A549 (cell line): ENCODE measurements around the gene NEURL1. TPM values are rescaled to one million over a fixed set of nuclear protein-coding genes. Genes with fewer than 3 reads are reported as not detected.

Experiments
- ATAC-seq, 2 experiments: fragments of 200-7000 bp in 1 of 2; fragments of >200 bp in 1 of 2; cut with Nextera tagmentation in 1 of 2; cut with Tn5 transposase in 1 of 2; 3 replicates each; pipeline versions ENCODE4 v1.8.0 to v1.9.1; 2018 to 2020; ENCODE audit warnings: mild to moderate bottlenecking in 1 of 2, moderate library complexity in 1 of 2
- CTCF ChIA-PET: fragments of 300-600 bp; sonication (Branson Sonifier 250); formaldehyde crosslinking; extraction: SDS; loops from one replicate; lab custom pipeline; 2021; ENCODE audit warnings: antibody characterized with exemption, inconsistent platforms; lab: Yijun Ruan, JAX
- POLR2A ChIA-PET: fragments of 350-600 bp; formaldehyde crosslinking; extraction: SDS; loops from one replicate; lab custom pipeline; 2021; ENCODE audit warnings: antibody characterized with exemption, inconsistent platforms; lab: Yijun Ruan, JAX
- DNase-seq, 2 experiments: peaks; one replicate each; pipeline versions ENCODE4 v3.0.0 to v3.0.0-alpha.2; 2011 to 2016; ENCODE audit warnings: low read depth in 1 of 2, low spot score in 1 of 2
- FAIRE-seq: peaks from 2 replicates; lab custom pipeline; 2011; peaks lifted over from hg19 to GRCh38; lab: Jason Lieb, UNC
- H3K27ac ChIP-seq, 2 experiments: fragments of >200 bp; sonication (Bioruptor Twin); formaldehyde crosslinking; 3 replicates each; pipeline ENCODE4 v1.5.1; 2016 to 2017
- H3K4me1 ChIP-seq: fragments of >200 bp; sonication (Bioruptor Twin); formaldehyde crosslinking; 3 replicates; pipeline ENCODE4 v1.6.1; 2016
- H3K4me2 ChIP-seq: fragments of >200 bp; sonication (Bioruptor Twin); formaldehyde crosslinking; 3 replicates; pipeline ENCODE4 v1.6.1; 2016
- H3K4me3 ChIP-seq: fragments of >200 bp; sonication (Bioruptor Twin); formaldehyde crosslinking; 3 replicates; pipeline ENCODE4 v1.5.1; 2016
- H3K9me3 ChIP-seq: fragments of >200 bp; sonication (Bioruptor Twin); formaldehyde crosslinking; 3 replicates; pipeline ENCODE4 v1.6.1; 2016
- CBX2 ChIP-seq: fragments of 200-600 bp; sonication (generic); IDR thresholded peaks from 2 replicates; pipeline ENCODE4 v1.6.1; 2016; ENCODE audit warnings: low read depth, mild to moderate bottlenecking, borderline replicate concordance
- CHD2 ChIP-seq: fragments of 150-350 bp; IDR thresholded peaks from 2 replicates; pipeline ENCODE4 v1.6.1; 2014; ENCODE audit warnings: low read length; ENCODE audit not compliant: partially characterized antibody
- CHD4 ChIP-seq: fragments of 200-600 bp; sonication (generic); IDR thresholded peaks from 2 replicates; pipeline ENCODE4 v1.6.1; 2016; ENCODE audit warnings: antibody characterized with exemption, mild to moderate bottlenecking, borderline replicate concordance
- EHF ChIP-seq: fragments of 250-450 bp; sonication (Bioruptor Pico); IDR thresholded peaks from 2 replicates; pipeline ENCODE4 v1.5.0; 2020; ENCODE audit warnings: mild to moderate bottlenecking
- EP300 ChIP-seq, 2 experiments: fragments of >200 bp; sonication (Bioruptor Twin); formaldehyde crosslinking; IDR thresholded peaks; 2 replicates in 1 of 2; 3 replicates in 1 of 2; pipeline ENCODE4 v1.6.1; 2016 to 2017
- FOSB ChIP-seq: fragments of 250-450 bp; sonication (Bioruptor Pico); IDR thresholded peaks from 2 replicates; pipeline ENCODE4 v1.5.0; 2020; ENCODE audit warnings: mild to moderate bottlenecking, moderate library complexity
- FOXS1 ChIP-seq: fragments of 250-450 bp; sonication (Bioruptor Pico); IDR thresholded peaks from 2 replicates; pipeline ENCODE4 v1.5.0; 2020; ENCODE audit warnings: mild to moderate bottlenecking, moderate library complexity
- GATA3 ChIP-seq: IDR thresholded peaks from 2 replicates; pipeline ENCODE4 v1.6.1; 2012; ENCODE audit warnings: borderline replicate concordance
- HEYL ChIP-seq: fragments of 250-450 bp; sonication (Bioruptor Pico); IDR thresholded peaks from 2 replicates; pipeline ENCODE4 v1.8.0; 2021; ENCODE audit warnings: mild to moderate bottlenecking, moderate library complexity
- HMGXB4 ChIP-seq: fragments of 250-450 bp; sonication (Bioruptor Pico); IDR thresholded peaks from 2 replicates; pipeline ENCODE4 v1.5.0; 2021; ENCODE audit warnings: mild to moderate bottlenecking, moderate library complexity, borderline replicate concordance
- HOXA7 ChIP-seq: fragments of 250-450 bp; sonication (Bioruptor Pico); IDR thresholded peaks from 2 replicates; pipeline ENCODE4 v1.5.0; 2020; ENCODE audit warnings: mild to moderate bottlenecking, moderate library complexity
- HOXB5 ChIP-seq: fragments of 250-450 bp; sonication (Bioruptor Pico); IDR thresholded peaks from 2 replicates; pipeline ENCODE4 v1.5.0; 2020; ENCODE audit warnings: mild to moderate bottlenecking, moderate library complexity
- JUNB ChIP-seq: fragments of >200 bp; sonication (Bioruptor Twin); formaldehyde crosslinking; IDR thresholded peaks from 2 replicates; pipeline ENCODE4 v1.6.1; 2016
- MAFK ChIP-seq: fragments of 450-650 bp; IDR thresholded peaks from 2 replicates; pipeline ENCODE4 v1.6.1; 2014; ENCODE audit not compliant: partially characterized antibody
- MAX ChIP-seq: IDR thresholded peaks from 2 replicates; pipeline ENCODE4 v1.6.1; 2012
- MAZ ChIP-seq: fragments of 150-350 bp; IDR thresholded peaks from 2 replicates; pipeline ENCODE4 v1.6.1; 2014; ENCODE audit warnings: antibody characterized with exemption, low read depth, low read length, borderline replicate concordance
- NFE2L2 ChIP-seq: fragments of 150-350 bp; conservative IDR thresholded peaks from 2 replicates; pipeline ENCODE4 v1.6.1; 2014; ENCODE audit warnings: low read length
- NPAS2 ChIP-seq: fragments of 250-450 bp; sonication (Bioruptor Pico); IDR thresholded peaks from 2 replicates; pipeline ENCODE4 v1.8.0; 2022; ENCODE audit warnings: mild to moderate bottlenecking, moderate library complexity, borderline replicate concordance
- RAD21 ChIP-seq, 2 experiments: fragments of >200 bp in 1 of 2; sonication (Bioruptor Twin) in 1 of 2; formaldehyde crosslinking in 1 of 2; IDR thresholded peaks in 1 of 2; conservative IDR thresholded peaks in 1 of 2; 2 replicates in 1 of 2; 3 replicates in 1 of 2; pipeline ENCODE4 v1.6.1; 2012 to 2018; ENCODE audit warnings: inconsistent platforms in 1 of 2
- RARB ChIP-seq: fragments of 250-450 bp; sonication (Bioruptor Pico); IDR thresholded peaks from 2 replicates; pipeline ENCODE4 v1.8.0; 2021; ENCODE audit warnings: mild to moderate bottlenecking, moderate library complexity
- RCOR1 ChIP-seq: fragments of 150-350 bp; IDR thresholded peaks from 2 replicates; pipeline ENCODE4 v1.6.1; 2014; ENCODE audit warnings: antibody characterized with exemption, low read length, low read depth
- RNF2 ChIP-seq: fragments of 200-600 bp; sonication (generic); IDR thresholded peaks from 2 replicates; pipeline ENCODE4 v1.6.1; 2016; ENCODE audit warnings: low read depth, mild to moderate bottlenecking, antibody characterized with exemption, moderate library complexity, borderline replicate concordance
- SREBF2 ChIP-seq: fragments of 450-650 bp; IDR thresholded peaks from 2 replicates; pipeline ENCODE4 v1.6.1; 2014; ENCODE audit warnings: mild to moderate bottlenecking, moderate library complexity
- TFCP2L1 ChIP-seq: fragments of 250-450 bp; sonication (Bioruptor Pico); IDR thresholded peaks from 2 replicates; pipeline ENCODE4 v1.5.0; 2021; ENCODE audit warnings: mild to moderate bottlenecking
- TP53 ChIP-seq: fragments of 250-450 bp; sonication (Bioruptor Pico); IDR thresholded peaks from 2 replicates; pipeline ENCODE4 v1.5.0; 2021; ENCODE audit warnings: mild to moderate bottlenecking, moderate library complexity
- ZFP36 ChIP-seq: fragments of 450-650 bp; IDR thresholded peaks from 2 replicates; pipeline ENCODE4 v1.6.1; 2014; ENCODE audit warnings: borderline replicate concordance; ENCODE audit not compliant: partially characterized antibody
- WGBS: methylation state at CpG from one replicate; pipeline ENCODE4 v1.1.6; 2017; ENCODE audit errors: missing lambda C conversion rate; 5-methylcytosine and 5-hydroxymethylcytosine counted together
- polyA plus RNA-seq, 4 experiments: library from polyadenylated mRNA; depleted of rRNA in 3 of 4; stranded (reverse); fragments of >200 nt; fragmentation: RNase III in 1 of 4; extraction: RNeasy Plus Mini Kit Qiagen cat#74134 plus additional on column Dnase treatment in 1 of 4; gene quantifications; 2 replicates in 3 of 4; 3 replicates in 1 of 4; pipeline ENCODE4 v1.2.3, GENCODE V29; 2011 to 2017

Gene NEURL1
- polyA plus RNA-seq, 2 of the 4 experiments (the other 2 are of a cell fraction) = 0.06 to 0.37 TPM

GRCh38 chr10:103548006-103548405 lies 54.5 kb downstream of the NEURL1 start:
- FAIRE-seq (no peak), DNase-seq (no peak), ATAC-seq (no peak)
- Histone ChIP-seq H3K9me3 (no peaks in the 10 kb centered on the region), H3K4me1 (0 out of 3 replicates have a peak, but pooled peaks cover 3% of the 10 kb centered on the region), H3K4me2 (no peak overlapping the region), H3K4me3 (no peak overlapping the region), H3K27ac (no peak overlapping the region)
- no peak for TF ChIP-seq MAX
- TF ChIP-seq SREBF2 = no peak
- TF ChIP-seq RAD21 (conservative IDR thresholded peaks at IDR 0.05 in 1 of 2, IDR thresholded peaks at IDR 0.05 in 1 of 2) = no peak
- TF ChIP-seq NPAS2 (CRISPR knock-in tag) = no peak
- no peak for TF ChIP-seq RNF2
- 89% methylated on average over 3 of the region's 3 CpGs for WGBS
- ChIA-PET CTCF (interaction anchor here (1.1 to 5.6 kb wide), 5 partner anchors 10 to 78 kb away, joined by 3 to 34 read pairs (median 4); no protein-coding TSS in a partner anchor), POLR2A (no interaction called here)

GRCh38 chr10:103548581-103549348 lies 55.3 kb downstream of the NEURL1 start:
- Histone ChIP-seq H3K4me1 (no peaks in the 10 kb centered on the region), H3K9me3 (no peaks in the 10 kb centered on the region), H3K4me2 (no peak overlapping the region), H3K27ac (no peak overlapping the region)
- ATAC-seq (no peak), FAIRE-seq (no peak)
- 64% methylated on average over 12 of the region's 12 CpGs for WGBS
- CTCF ChIA-PET = interaction anchor here (1.5 to 5.6 kb wide), 2 partner anchors 9 to 16 kb away, joined by 4 to 34 read pairs; no protein-coding TSS in a partner anchor
- POLR2A ChIA-PET = no interaction called here
- TF ChIP-seq HOXA7 (no peak), FOXS1 (CRISPR knock-in tag) (no peak), ZFP36 (no peak), TFCP2L1 (no peak)
- TF ChIP-seq, all 56 proteins: peak for 0
- no peak for DNase-seq
- no peak overlapping the region for H3K4me3 ChIP-seq

- 67% methylated on average over 3 of the region's 3 CpGs for WGBS
- no peak overlapping the region for H3K4me3 ChIP-seq
- H3K9me3 ChIP-seq = no peaks in the 10 kb centered on the region
- DNase-seq = no peak
- H3K4me2 ChIP-seq = no peak overlapping the region
- H3K27ac ChIP-seq = no peak overlapping the region; a peak in 1 of 6 replicates
- TF ChIP-seq MAFK (no peak), CHD4 (no peak), CBX2 (no peak), JUNB (no peak), FOSB (CRISPR knock-in tag) (no peak), EP300 (IDR thresholded peaks at IDR 0.05) (no peak), HOXB5 (CRISPR knock-in tag) (no peak), MAX (no peak), RNF2 (no peak), NFE2L2 (no peak), NPAS2 (CRISPR knock-in tag) (no peak), HEYL (CRISPR knock-in tag) (no peak), RCOR1 (no peak), GATA3 (no peak), MAZ (no peak), RARB (no peak), CHD2 (no peak), HMGXB4 (CRISPR knock-in tag) (no peak), EHF (CRISPR knock-in tag) (no peak), TP53 (CRISPR knock-in tag) (no peak)
- ChIA-PET CTCF (interaction anchor here (1.5 to 5.6 kb wide), 2 partner anchors 10 to 16 kb away, joined by 4 to 34 read pairs; no protein-coding TSS in a partner anchor), POLR2A (no interaction called here)
- no peak for FAIRE-seq
- H3K4me1 ChIP-seq = no peaks in the 10 kb centered on the region
- no peak for ATAC-seq
Observed at GRCh38 chr10:103549349-103549685, 55.8 kb downstream of the NEURL1 start.
